ENCODE results near the gene EVI5.

GRCh38 chr1:92820551-92820950 is 35.6 kb upstream of the EVI5 start:
- no peak for TF ChIP-seq CTCF (IDR thresholded peaks at IDR 0.05)
- no peak for TF ChIP-seq POLR2A (IDR thresholded peaks at IDR 0.05)

All from Peyer's patch (tissue), 4 donors.